HG03378 (cell line): Measurements from ENCODE around the gene SGPL1.

Source experiments
- ATAC-seq: cut with Tn5 transposase; IDR thresholded peaks from one replicate; pipeline ENCODE4 v1.9.1; 2021; ENCODE audit warnings: mild to moderate bottlenecking, moderate library complexity; ENCODE audit not compliant: unreplicated experiment

Gene SGPL1

DNA sequence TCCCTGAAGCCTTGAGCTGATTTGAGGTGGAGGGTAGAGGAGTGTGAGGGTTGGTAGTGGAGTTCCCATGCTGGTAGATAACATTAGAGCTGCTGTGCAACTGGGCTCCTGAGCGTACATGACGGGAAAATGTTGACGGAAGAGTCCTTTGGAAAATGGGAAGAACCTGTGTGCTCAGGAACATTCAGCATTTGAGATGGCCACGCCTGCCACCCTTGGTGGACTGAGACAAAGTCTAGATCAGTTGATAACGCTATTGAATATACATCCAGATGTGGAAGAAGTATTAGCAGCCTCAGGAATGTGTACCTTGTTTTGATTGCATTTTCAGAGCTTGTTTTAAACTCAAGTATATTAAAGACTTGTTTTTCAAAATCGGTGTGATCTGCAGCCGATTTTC is 56.5 kb downstream of the SGPL1 start:
- no peak for ATAC-seq

- ATAC-seq, result no peak
These were observed 58.3 kb downstream of the SGPL1 start for GRCh38 chr10:70874061-70874460.

GRCh38 chr10:70879207-70879606 is 63.5 kb downstream of the SGPL1 start:
- ATAC-seq, result no peak

- ATAC-seq, result peak; percentile 64
These were observed 64.4 kb downstream of the SGPL1 start for GRCh38 chr10:70880077-70880534.

- ATAC-seq, result no peak
These were observed 69.0 kb downstream of the SGPL1 start for GRCh38 chr10:70884741-70885140.

DNA sequence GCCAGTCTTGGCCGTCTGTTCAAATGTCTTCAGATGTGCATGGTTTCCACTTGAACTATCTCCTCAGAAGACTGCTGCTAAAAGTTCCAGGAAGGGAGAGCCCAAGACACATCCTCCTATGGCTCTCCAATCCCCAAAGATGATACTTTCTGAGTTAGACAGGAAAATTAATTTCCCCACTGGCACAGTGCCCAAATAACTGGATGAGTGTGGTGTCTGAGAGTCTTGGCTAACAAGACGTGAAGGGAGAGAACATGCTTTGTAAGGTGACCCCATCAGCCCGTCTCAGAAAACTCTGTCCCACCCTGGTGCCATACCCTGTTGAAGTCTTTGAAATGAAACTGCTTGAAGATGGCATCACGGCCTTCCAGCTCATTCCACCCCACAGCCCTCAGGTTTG is 69.7 kb downstream of the SGPL1 start:
- ATAC-seq, result no peak

DNA sequence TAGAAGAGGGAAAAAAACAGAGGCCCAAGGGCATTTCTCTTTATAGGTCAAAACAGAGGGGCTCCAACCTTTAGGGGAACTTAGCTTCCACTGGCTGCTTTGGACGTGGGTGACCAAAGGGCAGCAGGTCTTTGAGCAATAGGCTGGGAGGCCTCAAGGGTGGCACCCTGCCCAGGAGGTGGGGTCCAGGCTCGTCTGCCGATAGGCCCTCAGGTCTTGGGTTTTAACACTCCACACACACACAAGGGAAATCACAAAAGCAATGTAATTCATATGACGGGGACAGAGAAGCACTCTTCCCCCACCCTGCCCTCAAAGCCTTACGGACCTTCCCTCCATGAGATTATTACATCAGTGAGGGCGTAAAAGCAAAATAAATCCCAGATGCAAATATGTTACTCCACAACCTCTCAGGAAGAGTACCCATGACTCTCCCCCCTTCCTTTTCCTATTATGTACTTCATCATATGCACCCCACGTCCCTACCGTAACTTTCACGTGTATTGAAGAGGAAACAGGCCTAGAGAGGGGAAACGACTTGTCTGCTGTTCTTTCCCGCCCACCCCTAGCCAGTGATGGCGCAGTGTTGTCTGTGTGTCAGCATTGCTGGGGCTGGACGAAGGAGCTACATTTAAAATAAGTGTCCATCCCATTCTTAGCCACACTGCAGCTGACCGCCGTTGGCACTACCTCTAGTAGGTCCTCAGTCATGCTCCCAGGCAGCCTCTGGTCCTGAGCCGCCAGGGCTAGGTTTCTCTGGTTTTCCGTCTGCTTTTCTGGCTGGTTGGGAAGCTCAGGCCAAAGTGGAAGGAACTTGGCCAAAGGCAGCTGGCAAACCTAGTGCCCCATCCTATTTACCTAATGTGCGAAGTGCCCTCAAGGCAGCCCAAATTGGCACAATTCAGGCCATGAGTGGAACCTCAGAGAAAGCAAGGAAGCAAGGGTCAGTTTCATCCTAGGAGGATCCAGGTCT is 70.5 kb downstream of the SGPL1 start:
- ATAC-seq, result no peak

GRCh38 chr10:70886921-70887665 is 71.3 kb downstream of the SGPL1 start:
- ATAC-seq, result no peak

DNA sequence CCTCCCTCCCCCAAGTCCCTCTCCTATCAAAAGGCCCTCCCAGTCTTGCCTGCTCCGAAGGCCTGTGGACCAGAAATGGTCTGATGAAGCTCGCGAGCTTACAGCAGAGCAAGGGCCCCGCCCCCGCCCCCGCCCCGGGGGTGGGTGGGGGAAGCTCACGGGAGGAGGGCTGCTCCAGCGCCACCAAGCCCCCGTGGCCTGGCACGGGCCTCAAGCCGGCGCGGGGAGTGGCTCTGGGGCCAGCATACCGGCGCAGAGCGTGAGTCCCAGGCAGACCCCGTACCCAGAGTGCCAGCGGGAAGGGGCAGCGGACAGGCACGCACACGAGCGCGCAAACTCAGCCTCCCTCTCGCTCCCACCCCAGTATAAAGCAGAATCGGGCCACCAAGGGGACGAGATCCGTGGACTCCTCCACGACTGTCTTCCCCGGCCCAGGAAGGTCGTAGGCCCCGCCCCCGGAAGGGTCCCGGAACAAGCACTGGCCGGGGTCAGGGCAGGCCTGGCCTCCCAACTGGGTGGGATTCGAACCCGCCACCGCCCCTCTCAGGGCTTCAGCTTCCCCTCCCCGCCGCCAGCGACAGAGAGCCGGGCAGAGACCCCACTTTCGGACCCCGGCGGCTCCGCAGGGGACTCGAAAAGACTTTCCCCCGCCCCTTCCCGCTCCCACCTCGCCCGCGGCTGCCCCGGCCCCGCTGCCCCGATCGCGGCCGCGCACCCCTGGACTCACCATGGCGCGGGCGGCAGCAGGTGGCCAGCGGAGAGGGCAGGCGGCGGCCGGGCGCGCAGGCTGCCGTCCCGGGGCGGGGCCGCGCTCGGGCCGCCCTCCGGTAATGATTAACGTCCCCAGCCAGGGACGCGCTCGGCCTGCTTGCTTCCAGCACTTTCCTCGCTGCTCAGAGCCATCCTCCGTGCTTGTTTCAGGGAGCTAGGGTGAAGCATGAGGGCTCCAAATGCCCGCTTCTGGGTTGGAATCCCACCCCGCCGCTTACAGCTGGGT is 72.4 kb downstream of the SGPL1 start, which contains the start of gene PCBD1:
PCBD1 (minus strand) TSS at position 762 of the 997 bp plus-strand sequence; CDS start at position 730, 32 bp downstream.
- ATAC-seq, result peak; percentile 53

GRCh38 chr10:70889291-70889690 is 73.5 kb downstream of the SGPL1 start:
- no peak for ATAC-seq

GRCh38 chr10:70890917-70891431 is 75.2 kb downstream of the SGPL1 start:
- no peak for ATAC-seq

- ATAC-seq, result no peak
These were observed 75.9 kb downstream of the SGPL1 start for GRCh38 chr10:70891627-70892026.

DNA sequence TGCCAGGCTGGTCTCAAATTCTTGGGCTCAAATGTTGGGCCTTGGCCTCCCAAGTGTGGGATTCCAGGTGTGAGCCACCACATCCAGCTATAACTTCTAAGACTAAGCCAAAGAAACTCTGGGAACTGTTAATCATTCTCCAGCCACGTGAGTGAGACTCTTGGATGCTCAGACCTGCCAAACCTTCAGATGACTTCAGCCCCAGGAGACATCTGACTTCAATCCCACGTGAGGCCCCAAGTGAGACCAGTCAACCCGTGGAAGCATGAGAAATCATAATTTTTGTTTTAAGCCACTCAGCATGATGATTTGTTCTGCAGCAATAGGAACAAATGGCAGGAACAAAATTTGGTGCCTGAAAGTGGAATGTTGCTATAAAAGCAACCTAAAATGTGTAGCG is 76.9 kb downstream of the SGPL1 start:
- no peak for ATAC-seq

DNA sequence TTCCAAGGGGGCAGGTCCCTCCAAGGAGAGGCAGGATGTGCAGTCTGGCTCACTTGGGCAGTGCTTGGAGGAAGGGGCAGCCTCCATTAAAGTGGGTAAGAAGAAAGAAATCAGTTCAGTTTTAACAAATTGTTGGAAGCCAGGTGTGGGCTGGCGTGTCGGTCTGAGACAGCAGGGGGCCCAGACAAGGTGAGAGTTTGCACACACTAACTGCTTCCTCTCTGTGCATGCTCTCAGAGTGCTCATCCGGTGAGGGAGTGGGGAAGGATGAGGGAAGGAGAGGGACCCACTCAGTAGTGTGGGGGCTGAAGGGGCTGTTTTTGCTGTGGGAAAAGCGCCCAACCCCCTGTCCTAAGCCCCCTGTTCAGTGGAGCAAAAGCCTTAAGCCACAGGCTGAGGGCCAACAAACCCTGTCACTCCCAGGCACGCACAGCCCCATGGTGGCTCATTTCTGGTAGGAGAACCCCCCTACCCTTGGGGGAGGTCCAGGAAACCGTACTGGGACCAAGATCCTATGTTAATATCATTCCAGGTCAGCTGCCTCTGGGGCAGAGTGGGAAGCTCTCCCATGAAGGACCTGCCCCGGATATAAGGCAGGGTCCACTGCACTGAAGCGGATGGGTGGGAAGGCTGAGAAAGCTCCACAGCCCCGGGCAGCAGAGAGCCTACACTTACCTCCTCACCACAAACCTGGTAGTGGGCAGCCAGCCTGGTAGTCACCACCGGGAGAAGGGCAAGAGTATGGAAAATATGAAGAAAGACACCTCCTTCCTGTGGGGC is 77.7 kb downstream of the SGPL1 start:
- no peak for ATAC-seq

- no peak for ATAC-seq
These were observed 78.7 kb downstream of the SGPL1 start for GRCh38 chr10:70894416-70894815.

GRCh38 chr10:70896551-70896950 is 80.8 kb downstream of the SGPL1 start:
- ATAC-seq, result no peak

GRCh38 chr10:70898687-70899086 is 82.9 kb downstream of the SGPL1 start:
- no peak for ATAC-seq

GRCh38 chr10:70899096-70899495 is 83.3 kb downstream of the SGPL1 start:
- no peak for ATAC-seq

DNA sequence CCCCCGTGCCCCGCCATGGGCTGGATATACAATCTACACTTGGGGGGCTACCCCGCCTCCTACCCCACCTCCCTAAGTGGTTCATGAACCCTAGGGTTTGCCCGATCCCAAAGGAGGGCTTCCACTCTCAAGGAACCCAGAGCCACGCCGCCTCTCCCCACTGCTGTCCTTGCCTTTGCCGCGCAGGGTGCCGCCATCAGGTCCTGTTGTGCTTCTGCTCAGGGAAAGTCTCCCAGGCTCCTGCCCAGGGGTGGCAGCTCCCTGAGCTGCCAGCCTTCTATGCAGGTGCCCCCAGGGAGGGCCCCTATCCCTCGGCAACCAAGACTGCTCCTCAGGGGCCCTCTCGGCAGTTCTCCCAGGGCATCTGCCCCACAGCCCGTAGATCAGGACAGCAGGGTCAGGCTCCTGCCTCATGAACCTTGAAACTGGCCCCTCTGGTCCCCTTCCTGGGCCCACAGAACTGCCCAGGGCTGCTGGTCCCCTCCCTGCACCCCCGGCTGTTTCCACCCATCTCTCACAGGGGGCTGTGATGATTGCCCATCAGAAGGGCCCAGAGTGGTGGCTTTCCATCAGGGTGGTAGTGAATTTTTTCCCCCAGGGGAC is 85.6 kb downstream of the SGPL1 start:
- no peak for ATAC-seq
